Measurements from ENCODE around the gene NAGLU.

DNA sequence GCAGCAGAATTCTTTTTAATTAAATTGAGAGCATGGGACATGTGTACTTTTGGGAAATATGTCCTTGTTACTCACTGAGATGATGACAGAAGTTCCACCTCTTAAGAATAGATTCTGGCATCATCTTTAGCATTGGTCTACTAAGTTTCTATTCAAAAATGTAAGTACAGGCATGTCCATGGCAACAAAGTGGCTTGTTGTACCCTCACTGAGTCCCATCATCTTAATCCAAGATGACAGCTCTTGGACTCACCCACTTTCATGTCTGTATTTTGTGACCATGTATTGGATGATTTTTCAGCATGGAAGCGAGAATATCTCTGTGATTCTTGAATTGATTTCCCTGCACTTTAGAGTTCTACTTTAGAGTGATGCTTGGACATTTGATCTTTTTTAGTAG lies 33.1 kb upstream of the NAGLU start:
- TF ChIP-seq CTCF (IDR thresholded peaks at IDR 0.05; ENCODE audit: low read depth, low read length) (no peak), EZH2phosphoT487 (IDR thresholded peaks at IDR 0.05; ENCODE audit: low read depth) (no peak)

All from OCI-LY3 (cell line).